Neural progenitor cell (in vitro differentiated cells): Measurements from ENCODE around the gene CUBN. TPM values are rescaled to one million over a fixed set of nuclear protein-coding genes. Genes with fewer than 3 reads are reported as not detected.

Experiments
- DNase-seq: peaks from one replicate; pipeline ENCODE4 v3.0.0-alpha.2; 2016; ENCODE audit warnings: low spot score
- H2AFZ ChIP-seq: fragments of 200-600 bp; sonication (generic); replicated peaks from 2 replicates; pipeline ENCODE4 v1.6.1; 2016; ENCODE audit warnings: antibody characterized with exemption
- H3F3A ChIP-seq: fragments of 200-600 bp; sonication (generic); 2 replicates; pipeline ENCODE4 v1.6.1; 2016; ENCODE audit warnings: antibody characterized with exemption, low read depth
- H3K27ac ChIP-seq: fragments of 200-600 bp; sonication (generic); 2 replicates; pipeline ENCODE4 v1.5.1; 2016; ENCODE audit warnings: mild to moderate bottlenecking
- H3K27me3 ChIP-seq: fragments of 200-600 bp; sonication (generic); 2 replicates; pipeline ENCODE4 v1.6.1; 2016; ENCODE audit warnings: mild to moderate bottlenecking, moderate library complexity
- H3K36me3 ChIP-seq: fragments of 200-600 bp; sonication (generic); 2 replicates; pipeline ENCODE4 v1.5.1; 2016
- H3K4me1 ChIP-seq: fragments of 200-600 bp; sonication (generic); 2 replicates; pipeline ENCODE4 v1.6.1; 2016; ENCODE audit warnings: mixed run types
- H3K4me2 ChIP-seq: fragments of 200-600 bp; sonication (generic); 2 replicates; pipeline ENCODE4 v1.6.1; 2016
- H3K4me3 ChIP-seq: fragments of 200-600 bp; sonication (generic); 2 replicates; pipeline ENCODE4 v1.5.1; 2016
- H3K79me2 ChIP-seq: fragments of 200-600 bp; sonication (generic); 2 replicates; pipeline ENCODE4 v1.6.1; 2016; ENCODE audit warnings: low read depth
- H3K9ac ChIP-seq: fragments of 200-600 bp; sonication (generic); 2 replicates; pipeline ENCODE4 v1.6.1; 2016
- H3K9me3 ChIP-seq: fragments of 200-600 bp; sonication (generic); 2 replicates; pipeline ENCODE4 v1.5.1; 2016; ENCODE audit warnings: low read depth
- H4K20me1 ChIP-seq: fragments of 200-600 bp; sonication (generic); 2 replicates; pipeline ENCODE4 v1.6.1; 2016; ENCODE audit warnings: low read depth
- H3K27ac Mint-ChIP-seq: 3 replicates; pipeline ENCODE4 v1.8.0; 2021; ENCODE audit warnings: mixed read lengths
- H3K27me3 Mint-ChIP-seq: 2 replicates; pipeline ENCODE4 v1.8.0; 2022; ENCODE audit warnings: low read depth, mild to moderate bottlenecking, inconsistent platforms, moderate library complexity, mixed read lengths; ENCODE audit not compliant: insufficient read depth
- H3K36me3 Mint-ChIP-seq: 3 replicates; pipeline ENCODE4 v1.8.0; 2021; ENCODE audit warnings: mixed read lengths
- H3K4me1 Mint-ChIP-seq: 3 replicates; pipeline ENCODE4 v1.8.0; 2021; ENCODE audit warnings: mixed read lengths
- H3K4me3 Mint-ChIP-seq: 3 replicates; pipeline ENCODE4 v1.8.0; 2021; ENCODE audit warnings: mild to moderate bottlenecking, moderate library complexity, mixed read lengths
- H3K9me3 Mint-ChIP-seq: 3 replicates; pipeline ENCODE4 v1.8.0; 2020; ENCODE audit warnings: mixed read lengths
- CTCF ChIP-seq: fragments of 200-600 bp; sonication (generic); IDR thresholded peaks from 2 replicates; pipeline ENCODE4 v1.5.1; 2017; ENCODE audit warnings: antibody characterized with exemption, mild to moderate bottlenecking
- EZH2 ChIP-seq: fragments of 200-600 bp; sonication (generic); IDR thresholded peaks from 2 replicates; pipeline ENCODE4 v1.6.1; 2017; ENCODE audit warnings: antibody characterized with exemption, mild to moderate bottlenecking, moderate library complexity
- EZH2phosphoT487 ChIP-seq: fragments of 200-600 bp; sonication (generic); IDR thresholded peaks from 2 replicates; pipeline ENCODE4 v1.6.1; 2017; ENCODE audit warnings: antibody characterized with exemption
- total RNA-seq: library from RNA; depleted of rRNA; stranded (reverse); fragments of >200 nt; gene quantifications from 2 replicates; pipeline ENCODE4 v1.2.3, GENCODE V29; 2015; ENCODE audit warnings: low replicate concordance

Gene CUBN
- total RNA-seq, 1 donor from 2014 or later = 2.2 TPM

- Mint-ChIP-seq H3K4me1 (peaks cover 11% of the 10 kb centered on the region), H3K36me3 (peaks cover 4% of the 10 kb centered on the region), H3K4me3 (peak overlapping the region; percentile 3), H3K9me3 (peaks cover 18% of the 10 kb centered on the region), H3K27ac (no peak overlapping the region), H3K27me3 (peaks cover 2% of the 10 kb centered on the region)
- Histone ChIP-seq H3K9ac (no peak overlapping the region), H3K4me2 (no peak overlapping the region), H3K4me1 (no peaks in the 10 kb centered on the region), H3K36me3 (peaks cover 3% of the 10 kb centered on the region), H2AFZ (no peak overlapping the region), H3K4me3 (no peak overlapping the region), H3F3A (no peaks in the 10 kb centered on the region), H3K27me3 (peaks cover 15% of the 10 kb centered on the region), H3K27ac (no peak overlapping the region), H4K20me1 (no peaks in the 10 kb centered on the region), H3K79me2 (peaks cover 13% of the 10 kb centered on the region), H3K9me3 (no peaks in the 10 kb centered on the region)
- TF ChIP-seq EZH2phosphoT487 (no peak), EZH2 (no peak), CTCF (no peak)
- no peak for DNase-seq
Observed at GRCh38 chr10:16819436-16819835, 310.2 kb downstream of the CUBN start.

GRCh38 chr10:16819026-16819425 lies 310.6 kb downstream of the CUBN start:
- Mint-ChIP-seq H3K4me1 (peaks cover 11% of the 10 kb centered on the region), H3K36me3 (peaks cover 4% of the 10 kb centered on the region), H3K27ac (no peak overlapping the region), H3K27me3 (peaks cover 2% of the 10 kb centered on the region), H3K9me3 (peaks cover 18% of the 10 kb centered on the region), H3K4me3 (no peak overlapping the region)
- peaks cover 3% of the 10 kb centered on the region for H3K36me3 ChIP-seq
- no peaks in the 10 kb centered on the region for H3K4me1 ChIP-seq
- no peak overlapping the region for H3K27ac ChIP-seq
- no peaks in the 10 kb centered on the region for H3K9me3 ChIP-seq
- no peak overlapping the region for H3K9ac ChIP-seq
- no peak overlapping the region for H2AFZ ChIP-seq
- no peaks in the 10 kb centered on the region for H4K20me1 ChIP-seq
- TF ChIP-seq EZH2phosphoT487 = no peak
- TF ChIP-seq EZH2 = no peak
- TF ChIP-seq CTCF = no peak
- no peak overlapping the region for H3K4me2 ChIP-seq
- peaks cover 13% of the 10 kb centered on the region for H3K79me2 ChIP-seq
- H3K4me3 ChIP-seq = no peak overlapping the region
- peaks cover 15% of the 10 kb centered on the region for H3K27me3 ChIP-seq
- DNase-seq = no peak
- H3F3A ChIP-seq = no peaks in the 10 kb centered on the region

GRCh38 chr10:16817125-16818019 lies 312.2 kb downstream of the CUBN start, which contains the start of gene RSU1:
RSU1 (minus strand) TSS chr10:16817424; CDS start chr10:16817081, 343 bp downstream.
- peaks cover 11% of the 10 kb centered on the region for H3K4me1 Mint-ChIP-seq
- Histone ChIP-seq H3K36me3 (peaks cover 3% of the 10 kb centered on the region), H3K27ac (no peak within 1 kb of the TSS), H4K20me1 (no peaks in the 10 kb centered on the region), H3K9ac (peak within 1 kb of the TSS; percentile 43), H3K4me2 (peak within 1 kb of the TSS; percentile 87), H3F3A (no peaks in the 10 kb centered on the region), H3K4me3 (peak within 1 kb of the TSS; percentile 66), H3K9me3 (no peaks in the 10 kb centered on the region), H3K27me3 (peaks cover 15% of the 10 kb centered on the region), H3K4me1 (no peaks in the 10 kb centered on the region), H3K79me2 (peaks cover 13% of the 10 kb centered on the region), H2AFZ (peak within 1 kb of the TSS; percentile 81)
- peaks cover 2% of the 10 kb centered on the region for H3K27me3 Mint-ChIP-seq
- TF ChIP-seq EZH2 (no peak), CTCF (no peak), EZH2phosphoT487 (no peak)
- peak within 1 kb of the TSS; percentile 96 for H3K4me3 Mint-ChIP-seq
- DNase-seq = peak; percentile 100
- peak within 1 kb of the TSS; percentile 93 for H3K27ac Mint-ChIP-seq
- no peaks in the 10 kb centered on the region for H3K36me3 Mint-ChIP-seq
- peaks cover 9% of the 10 kb centered on the region for H3K9me3 Mint-ChIP-seq
